Activated CD8-positive, alpha-beta memory T cell treated with anti-CD3 and anti-CD28 coated beads, Interleukin-2, amount 50 U/mL, for 24 hours (primary cell): ENCODE results near the gene PTPRN2.

Experiments used
- DNase-seq: peaks from one replicate; pipeline ENCODE4 v3.0.0-alpha.2; 2020; ENCODE audit errors: extremely low read depth

PTPRN2 gene

DNA sequence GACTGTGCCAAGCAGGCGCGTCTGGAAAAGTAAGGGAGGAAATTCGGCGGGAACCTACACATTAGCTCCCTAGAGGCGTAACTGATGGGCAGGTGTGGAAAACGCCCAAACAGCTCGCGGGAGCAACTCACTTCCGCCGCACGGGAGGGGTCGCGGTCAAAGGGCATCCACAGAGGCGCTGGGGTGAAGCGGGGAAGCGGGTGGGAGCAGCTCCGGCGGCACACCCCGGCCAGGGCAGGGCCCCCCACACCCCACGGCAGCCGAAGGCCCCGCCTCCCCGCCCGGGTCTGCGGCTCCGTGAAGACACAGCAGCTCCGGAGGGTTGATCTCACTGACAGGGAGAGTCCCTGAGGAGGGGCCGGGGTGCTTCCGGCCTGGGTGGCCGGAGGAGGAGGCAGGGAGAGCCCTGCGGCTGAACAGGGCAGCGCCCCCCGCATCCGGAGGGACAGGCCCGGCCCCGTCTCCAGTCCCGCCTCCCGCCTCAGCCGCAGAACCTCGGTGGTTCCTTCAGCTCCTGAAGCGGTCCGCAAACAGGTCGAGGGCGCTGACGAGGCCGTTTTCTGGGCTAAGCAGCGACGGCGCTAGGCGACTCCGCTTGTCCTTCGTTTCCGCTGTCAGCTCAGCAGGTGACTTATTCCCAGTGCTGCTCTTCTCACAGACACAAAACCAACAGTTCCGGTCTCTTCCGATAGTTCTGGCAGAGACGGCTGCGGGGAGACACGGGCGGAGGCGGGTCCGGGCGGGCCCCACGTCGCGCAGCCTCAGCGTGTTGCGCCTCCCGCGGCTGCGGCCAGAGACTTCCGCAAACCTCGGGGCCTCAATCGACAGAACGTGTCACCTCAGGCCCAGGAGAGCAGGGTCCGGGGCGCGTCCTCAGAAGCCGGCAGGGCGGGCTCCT lies 974.7 kb downstream of the PTPRN2 start:
- no peak for DNase-seq

DNA sequence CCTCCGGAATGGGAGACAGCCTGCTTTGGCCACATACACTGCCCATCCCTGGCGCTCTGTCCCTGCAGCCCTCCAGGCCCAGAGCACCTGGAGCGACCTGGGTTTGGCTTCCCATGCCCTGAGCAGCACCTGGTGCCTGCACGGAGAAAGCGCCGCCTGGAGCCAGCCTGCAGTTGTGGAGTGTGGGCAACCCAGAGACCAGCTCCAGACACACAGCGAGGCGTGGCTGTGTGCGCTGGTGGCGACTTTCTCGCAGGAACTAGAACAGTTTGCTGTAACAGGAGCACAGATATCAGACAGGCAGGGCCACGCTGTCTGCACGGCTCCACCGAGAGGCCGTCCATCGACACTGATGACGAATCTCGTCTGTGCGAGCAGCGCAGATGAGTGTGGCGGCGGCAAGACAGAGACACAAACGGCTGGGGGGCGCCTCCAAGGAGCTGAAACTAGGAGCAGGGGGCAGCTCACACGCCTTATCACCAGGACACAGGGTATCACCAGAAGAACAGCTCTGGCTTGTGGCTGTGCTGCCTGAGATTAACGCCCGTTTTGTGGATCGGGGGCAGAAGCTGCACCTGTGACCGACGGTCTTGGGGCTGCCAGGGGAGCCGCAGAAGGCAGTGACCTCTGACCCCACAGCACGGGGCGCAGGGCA lies 975.5 kb downstream of the PTPRN2 start:
- no peak for DNase-seq

DNA sequence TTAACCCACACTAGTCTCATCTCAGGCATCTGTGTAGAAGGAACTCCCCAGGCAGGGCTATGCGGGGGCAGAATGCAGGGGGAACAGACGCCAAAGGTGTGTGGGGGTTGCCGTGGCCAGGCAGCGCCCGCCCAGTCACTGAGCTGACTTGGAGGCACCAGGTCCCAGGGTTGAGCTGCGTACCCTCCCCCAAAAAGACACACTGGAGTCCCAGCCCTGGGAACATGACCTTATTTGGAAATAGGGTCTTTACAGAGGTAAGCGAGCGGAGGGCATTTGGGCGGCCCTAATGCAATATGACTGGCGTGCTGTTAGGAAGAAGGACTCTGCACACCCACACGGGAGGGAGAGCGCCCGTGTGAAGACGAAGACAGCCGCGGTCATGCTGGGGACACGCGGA lies 976.3 kb downstream of the PTPRN2 start:
- DNase-seq = no peak

DNA sequence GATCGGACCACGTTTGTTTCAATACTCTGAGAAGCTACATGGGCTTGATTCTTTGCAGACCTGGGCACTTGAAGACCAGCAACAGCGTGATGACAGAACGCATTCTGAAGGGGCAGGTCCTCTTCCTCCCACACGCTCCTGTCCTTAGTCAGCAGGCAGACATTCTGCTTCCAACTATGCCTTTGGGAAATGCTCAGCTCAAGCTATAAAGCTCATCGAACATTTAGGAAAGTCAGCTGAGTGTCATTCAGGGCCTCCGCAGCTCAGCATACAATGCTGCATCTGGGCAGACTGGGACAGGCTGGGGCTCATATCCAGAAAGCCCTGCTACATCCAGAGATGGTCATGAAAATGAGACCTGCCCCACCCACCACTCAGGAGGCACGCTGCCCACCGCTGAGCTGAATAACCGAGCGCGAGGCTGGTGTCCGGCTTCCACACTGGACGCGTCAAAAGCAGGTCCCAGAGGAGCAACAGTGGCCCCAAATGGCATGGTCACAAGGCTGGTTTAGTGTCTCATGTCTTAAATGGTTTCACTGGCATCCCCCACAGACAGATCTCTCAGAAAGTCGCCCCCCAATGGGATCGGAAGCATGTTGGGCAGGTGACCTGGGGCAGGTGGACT lies 976.8 kb downstream of the PTPRN2 start:
- no peak for DNase-seq

DNA sequence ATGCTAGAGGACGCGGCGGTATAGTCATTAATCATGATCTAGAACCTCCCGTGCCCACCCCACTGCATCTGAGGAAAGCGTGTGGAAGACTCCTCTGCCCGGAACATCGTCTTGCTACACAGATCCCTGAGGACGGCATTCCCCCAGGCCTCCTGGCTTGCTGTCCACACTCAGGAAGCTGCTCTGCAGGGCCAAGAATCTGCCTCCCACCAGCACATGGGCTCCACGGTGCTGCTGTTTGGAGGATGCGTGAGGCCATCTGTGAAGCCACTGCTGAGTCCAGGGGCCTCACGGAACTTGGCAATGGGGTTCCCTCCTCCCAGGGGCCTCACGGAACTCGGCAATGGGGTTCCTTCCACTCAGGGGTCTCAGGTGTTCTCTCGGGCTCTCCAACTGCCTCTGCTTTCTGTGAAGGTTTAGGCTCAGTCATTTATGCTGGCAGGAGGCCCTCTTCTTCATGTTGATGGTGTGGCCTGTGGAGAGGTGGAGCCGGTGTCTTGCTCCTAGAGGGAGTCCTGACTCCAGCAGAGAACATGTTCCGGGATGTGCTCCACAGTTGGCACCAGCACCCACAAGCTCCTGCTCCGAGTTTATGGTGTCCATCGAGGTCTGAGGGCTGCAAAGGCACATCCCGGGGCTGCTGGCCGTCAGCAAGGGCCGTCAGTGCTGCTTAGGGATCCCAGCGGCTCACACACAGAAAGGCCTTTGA lies 977.5 kb downstream of the PTPRN2 start:
- DNase-seq = no peak

DNA sequence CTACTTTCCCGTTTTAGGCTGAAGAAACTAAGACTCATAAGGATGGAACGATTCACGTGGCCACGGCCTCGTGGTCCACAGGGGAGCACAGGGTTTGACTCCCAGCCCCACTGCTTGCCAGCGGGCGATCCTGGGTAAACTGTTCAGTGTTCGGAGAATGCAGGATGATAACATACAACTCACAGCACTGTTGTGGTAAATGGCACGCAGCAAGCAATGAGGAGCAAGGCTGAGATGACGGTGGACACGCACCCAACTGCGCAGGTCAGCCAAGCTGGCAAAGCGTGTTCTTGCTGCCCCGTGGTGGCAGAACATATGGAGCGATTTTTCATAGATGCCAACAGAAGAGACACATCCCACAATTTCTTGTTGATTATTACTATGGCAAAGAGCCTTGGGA lies 978.1 kb downstream of the PTPRN2 start:
- no peak for DNase-seq

DNA sequence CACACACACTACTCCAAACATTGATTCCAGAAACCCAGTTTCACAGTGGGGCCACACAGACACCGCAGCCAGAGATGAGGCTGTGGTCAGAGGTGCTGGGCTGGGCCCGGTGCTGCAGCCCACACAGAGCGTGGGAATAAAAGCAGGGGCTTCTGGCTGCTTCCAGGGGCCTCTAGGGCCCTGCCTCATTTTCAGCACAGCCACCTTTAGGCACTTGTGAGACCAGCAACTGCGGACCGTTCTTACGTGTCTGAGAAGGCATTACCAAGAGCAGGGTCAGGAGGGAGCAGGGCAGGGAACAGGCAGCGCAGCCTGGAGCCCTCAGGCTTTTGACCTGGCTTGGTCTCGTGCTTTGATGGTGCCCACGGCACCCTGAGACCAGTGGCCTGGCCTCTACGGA lies 980.4 kb downstream of the PTPRN2 start:
- DNase-seq = no peak

DNA sequence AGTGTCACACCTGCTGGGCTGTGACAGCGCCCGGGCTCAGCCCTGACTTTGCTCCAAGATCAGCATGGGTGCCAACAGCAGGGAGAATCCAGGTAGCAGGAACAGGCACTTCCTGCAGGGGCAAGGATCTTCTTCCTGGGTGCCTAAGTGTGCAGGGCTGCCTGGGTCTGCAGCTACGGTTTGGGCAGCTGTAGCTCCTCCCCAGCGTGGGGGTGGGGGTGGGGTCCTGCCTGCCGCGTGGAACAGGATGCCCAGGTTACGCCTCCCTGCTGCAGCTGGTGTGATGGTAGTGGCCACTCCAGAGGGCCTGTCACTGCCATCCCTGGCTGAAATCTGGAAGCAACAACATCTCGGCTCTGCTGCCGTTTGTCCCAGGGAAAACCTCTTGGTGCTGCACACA lies 981.5 kb downstream of the PTPRN2 start:
- DNase-seq = no peak

DNA sequence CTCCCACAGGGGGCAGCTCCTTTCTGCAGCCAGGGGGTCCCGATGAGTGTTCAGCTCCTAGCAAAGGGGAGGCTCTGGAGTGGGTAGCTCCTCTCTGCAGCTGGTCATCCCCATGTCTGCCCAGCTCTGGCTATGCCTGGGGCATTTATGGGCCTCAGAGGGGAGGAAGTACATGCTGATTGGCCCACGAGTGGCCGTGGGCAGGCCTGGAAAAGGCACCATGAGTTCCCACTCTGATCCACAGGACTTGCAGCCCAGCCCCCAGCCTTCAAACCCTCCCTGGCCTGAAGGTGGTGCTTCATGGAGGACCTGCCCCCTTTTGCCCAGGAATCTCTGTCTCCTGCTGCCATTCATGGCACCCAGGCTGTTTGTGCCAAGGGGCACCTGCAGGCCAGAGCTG lies 982.0 kb downstream of the PTPRN2 start:
- no peak for DNase-seq

DNA sequence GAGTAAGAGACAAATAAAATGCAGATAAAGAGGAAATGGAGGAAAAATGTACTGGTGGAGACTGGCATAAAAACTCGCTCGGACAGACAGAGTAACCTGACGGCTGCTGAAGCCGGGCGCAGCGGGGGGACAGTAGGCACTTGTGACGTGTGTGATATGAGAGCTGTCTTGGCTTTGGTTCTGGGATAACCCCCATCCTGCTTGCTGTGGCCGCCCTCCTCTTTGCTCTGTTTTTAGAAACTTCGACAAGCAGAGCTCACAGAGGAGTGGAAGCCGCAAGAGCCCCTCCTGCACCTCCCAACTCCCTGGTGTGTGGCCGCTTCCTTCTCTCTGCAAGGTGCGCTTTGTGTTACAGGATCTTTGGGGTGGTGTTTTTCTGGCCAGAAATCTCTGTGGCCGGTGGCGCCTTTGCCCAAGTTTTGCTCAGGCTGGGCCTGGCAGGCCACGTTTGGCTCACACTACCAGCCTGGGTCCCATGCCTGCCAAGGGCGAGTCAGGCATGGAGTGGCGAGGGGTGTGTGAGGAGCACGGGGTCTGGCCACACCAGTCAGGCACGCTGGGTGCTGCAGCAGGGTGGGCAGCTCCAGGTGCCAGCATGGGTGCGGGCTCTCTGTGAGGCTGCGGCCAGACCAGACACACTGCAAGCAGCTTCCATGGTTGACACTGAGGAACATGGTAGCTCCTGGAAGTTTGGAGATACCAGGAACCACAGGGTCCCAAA lies 982.8 kb downstream of the PTPRN2 start:
- no peak for DNase-seq

DNA sequence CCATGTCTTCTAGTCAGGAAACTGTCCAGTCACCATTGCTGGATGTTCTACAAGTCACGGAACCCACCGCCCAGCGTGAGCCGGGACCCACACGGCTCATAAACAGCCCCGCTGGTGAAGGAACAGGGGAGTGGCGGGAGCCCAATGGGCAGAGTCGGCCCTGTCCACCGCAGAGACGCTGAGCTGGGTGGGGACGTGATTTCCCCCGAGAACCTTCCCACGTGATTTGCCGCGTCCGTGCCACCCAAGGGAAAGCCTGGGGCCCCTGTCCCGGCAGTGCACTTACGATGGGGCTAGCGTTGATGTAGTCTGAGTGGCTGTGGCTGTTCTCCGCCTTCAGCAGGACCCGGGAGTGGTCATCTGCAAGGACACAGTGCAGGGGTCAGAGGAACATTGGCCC lies 983.9 kb downstream of the PTPRN2 start:
- DNase-seq = no peak

DNA sequence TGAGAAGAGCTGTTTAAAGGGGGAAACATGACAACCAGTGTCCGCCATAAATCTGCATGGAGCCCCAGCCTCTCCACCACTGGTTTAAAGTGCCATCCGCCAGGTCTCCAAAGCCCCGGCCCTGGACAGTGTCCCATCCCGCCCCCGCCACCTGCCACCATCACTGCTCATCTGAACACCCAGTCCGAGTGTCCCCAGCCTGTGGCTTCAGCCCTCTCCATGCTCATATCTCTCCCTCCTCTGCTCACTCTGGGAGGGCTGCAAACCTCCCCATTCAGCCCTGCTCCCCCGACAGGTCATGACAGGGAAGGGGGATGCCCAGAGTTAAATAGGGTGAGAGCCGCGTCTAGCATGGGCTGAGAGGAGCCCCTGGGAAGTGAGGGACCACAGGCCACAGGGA lies 984.6 kb downstream of the PTPRN2 start:
- DNase-seq = no peak

DNA sequence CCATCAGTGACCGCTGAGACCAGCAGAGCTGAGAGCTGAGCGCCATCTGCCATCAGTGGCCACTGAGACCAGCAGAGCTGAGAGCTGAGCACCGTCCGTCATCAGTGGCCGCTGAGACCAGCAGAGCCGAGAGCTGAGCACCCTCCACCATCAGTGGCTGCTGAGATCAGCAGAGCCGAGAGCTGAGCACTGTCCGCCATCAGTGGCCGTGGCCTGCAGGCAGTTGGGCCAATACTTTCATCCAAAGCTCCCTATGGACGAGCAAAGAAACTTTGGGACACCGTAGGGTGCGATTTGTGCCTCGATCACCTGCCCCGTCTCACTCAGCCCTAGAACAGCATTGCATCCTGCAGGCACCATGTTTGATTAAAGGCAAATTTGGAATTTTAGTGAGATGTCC lies 985.0 kb downstream of the PTPRN2 start:
- DNase-seq = no peak

DNA sequence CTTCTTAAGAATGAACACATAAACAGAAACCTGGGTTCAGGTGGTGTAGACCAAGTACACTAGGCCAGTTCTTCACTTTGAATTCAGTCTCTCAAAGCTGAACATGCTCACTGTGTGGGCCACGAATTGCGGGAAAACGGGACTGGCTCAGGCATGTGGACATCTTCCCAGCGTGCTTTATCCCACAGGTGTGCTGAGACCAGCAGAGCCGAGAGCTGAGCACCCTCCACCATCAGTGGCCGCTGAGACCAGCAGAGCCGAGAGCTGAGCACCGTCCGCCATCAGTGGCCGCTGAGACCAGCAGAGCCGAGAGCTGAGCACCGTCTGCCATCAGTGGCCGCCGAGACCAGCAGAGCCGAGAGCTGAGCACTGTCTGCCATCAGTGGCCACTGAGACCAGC lies 985.5 kb downstream of the PTPRN2 start:
- DNase-seq = no peak

DNA sequence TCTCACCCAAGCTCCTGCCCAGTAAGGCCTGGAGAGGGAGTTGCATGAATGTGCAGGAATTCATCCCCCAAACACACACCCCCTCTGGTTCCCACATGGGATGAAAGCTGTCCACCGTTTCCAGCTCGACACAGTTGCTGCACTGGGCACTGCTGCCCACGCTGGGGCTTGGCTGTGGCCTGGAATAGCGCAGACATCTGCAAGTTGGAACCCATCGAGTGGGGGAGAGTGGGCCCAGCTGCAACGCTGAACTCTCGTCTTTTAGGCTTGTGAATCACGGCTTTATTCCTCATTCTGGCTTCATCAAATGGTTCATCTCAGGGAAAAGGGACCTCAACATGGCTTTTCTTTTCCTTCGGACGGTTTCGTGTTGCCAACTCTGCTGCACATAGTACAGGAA lies 986.1 kb downstream of the PTPRN2 start:
- DNase-seq = no peak

DNA sequence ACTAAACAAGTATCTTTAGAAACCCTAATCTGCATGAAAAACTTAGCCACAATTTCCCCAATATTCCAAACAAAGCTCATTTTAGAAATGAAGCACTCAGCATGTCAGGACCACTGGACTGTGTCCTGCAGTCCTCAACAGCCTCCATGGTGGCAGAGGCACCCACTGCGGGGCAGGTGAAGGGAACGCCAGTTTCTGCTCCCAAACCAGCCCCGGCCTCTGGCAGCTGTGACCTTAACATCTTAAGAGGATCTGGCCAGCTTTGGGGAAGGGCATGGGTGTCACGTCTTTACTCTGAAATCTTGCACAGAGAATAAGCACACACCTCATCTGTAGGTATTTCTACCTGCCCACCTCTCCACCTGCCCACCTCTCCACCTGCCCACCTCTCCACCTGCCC lies 988.1 kb downstream of the PTPRN2 start:
- no peak for DNase-seq

DNA sequence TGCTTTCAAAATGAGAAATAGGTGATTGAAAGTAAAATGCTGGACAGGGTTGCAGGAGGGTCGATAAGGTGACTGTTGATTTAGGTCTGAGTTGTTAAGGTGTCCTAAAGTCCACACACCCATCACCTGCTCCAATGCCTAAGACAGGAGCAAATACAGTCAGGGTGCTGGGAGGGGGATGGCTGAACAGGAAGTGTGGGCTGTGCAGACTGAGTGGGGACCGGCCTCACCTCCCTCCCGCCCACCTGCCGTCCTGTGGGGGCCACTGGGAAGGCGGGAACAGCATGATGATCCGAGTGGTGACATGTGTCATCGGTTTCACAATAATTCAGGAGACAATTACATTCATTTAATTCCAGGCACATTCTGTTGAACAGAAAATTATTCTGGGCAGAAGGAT lies 990.1 kb downstream of the PTPRN2 start:
- DNase-seq = no peak

DNA sequence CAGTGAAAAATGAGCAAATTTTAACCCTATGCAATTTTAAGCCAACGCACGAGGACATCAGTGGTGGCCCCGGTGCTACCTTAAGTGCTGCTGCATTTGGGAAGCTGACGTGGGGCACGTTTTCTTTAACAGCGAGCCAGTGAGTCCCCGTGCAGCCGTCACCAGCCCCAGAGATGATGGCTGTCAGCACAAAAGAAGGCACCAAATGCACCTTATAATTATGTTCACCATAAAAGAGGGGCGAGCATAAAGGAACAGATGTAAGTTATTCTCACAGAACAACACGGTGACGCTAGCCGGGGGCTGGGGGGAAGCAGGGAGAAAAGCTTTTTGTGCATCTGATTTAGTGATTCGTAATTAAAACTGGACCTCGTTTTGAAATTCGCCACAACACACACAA lies 990.7 kb downstream of the PTPRN2 start:
- no peak for DNase-seq

DNA sequence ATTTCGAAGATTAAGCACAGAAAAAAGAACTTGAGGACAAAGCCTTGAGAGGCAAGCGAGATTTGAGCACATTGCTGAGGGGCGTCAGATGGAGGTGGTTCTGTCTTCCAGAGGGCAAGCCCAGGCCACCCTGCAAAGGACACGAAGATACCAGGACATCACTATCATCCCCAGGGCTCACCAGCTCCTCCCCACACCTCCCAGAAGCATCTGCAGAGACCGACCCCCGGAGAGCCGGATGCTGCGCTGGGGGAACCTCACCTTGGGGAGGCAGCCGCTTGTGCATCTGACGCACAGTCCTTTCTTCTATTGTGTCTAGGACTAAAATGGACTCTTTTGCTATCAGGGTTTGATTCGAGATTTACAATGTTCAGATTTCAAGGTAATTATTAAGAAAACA lies 991.2 kb downstream of the PTPRN2 start:
- DNase-seq = no peak

DNA sequence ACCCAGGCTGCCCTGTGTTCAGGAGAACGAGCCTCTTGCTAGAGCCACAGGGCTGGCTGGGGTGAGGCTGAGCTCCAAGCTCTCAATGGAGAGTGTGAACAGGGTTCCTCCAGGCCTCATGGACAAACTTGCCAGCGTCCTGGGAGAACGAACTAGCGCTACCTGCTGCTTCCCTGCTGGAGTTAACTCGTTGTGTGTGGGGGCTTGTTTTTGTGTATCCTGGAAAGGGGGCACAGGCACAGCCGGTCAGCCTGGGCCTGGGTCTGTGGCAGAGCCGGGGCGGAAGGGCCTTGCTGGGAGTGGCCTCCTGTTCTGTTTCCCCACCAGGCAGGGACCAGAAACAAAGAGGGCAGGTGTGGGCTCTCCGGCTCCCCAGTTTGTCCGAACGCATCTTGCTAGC lies 991.6 kb downstream of the PTPRN2 start:
- no peak for DNase-seq

DNA sequence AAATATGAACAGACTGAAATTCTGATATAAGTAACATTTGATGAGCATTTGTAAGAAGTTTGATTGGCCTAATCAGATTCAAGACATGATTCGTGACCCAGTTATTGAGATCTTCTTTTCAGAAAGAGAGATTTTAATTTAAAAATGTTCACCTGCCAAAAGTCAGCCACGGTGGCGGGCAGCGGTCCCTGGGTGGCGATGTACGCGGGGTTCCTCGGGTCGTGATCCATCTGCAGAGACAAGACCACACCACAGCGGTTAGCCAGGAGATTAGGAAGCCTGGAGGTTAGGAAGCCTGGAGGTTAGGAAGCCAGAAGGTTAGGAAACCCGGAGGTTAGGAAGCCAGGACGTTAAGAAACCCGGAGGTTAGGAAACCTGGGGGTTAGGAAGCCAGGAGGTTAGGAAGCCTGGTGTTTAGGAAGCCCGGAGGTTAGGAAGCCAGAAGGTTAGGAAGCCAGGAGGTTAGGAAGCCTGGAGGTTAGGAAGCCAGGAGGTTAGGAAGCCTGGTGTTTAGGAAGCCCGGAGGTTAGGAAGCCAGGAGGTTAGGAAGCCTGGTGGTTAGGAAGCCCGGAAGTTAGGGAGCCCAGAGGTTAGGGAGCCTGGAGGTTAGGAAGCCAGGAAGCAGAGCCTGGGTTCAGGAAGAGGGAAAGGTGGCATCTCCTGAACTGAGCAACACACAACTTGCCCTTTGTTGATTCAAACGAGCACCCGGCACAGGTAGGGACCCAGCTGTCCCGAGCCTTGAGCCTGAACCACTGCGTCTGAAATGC lies 992.4 kb downstream of the PTPRN2 start:
- DNase-seq = no peak
